DMS 273 (cell line): ENCODE results near the gene ZNRF3.
"Not testable (repeated sequence)": the region's sequence is repeated elsewhere in the genome, so short reads cannot be mapped to it uniquely, and the experiment has no call there.

Experiments used
- DNase-seq: peaks from one replicate; lab custom pipeline; 2025; ENCODE audit not compliant: unreplicated experiment; lab: John Stamatoyannopoulos, UW

ZNRF3 gene

DNA sequence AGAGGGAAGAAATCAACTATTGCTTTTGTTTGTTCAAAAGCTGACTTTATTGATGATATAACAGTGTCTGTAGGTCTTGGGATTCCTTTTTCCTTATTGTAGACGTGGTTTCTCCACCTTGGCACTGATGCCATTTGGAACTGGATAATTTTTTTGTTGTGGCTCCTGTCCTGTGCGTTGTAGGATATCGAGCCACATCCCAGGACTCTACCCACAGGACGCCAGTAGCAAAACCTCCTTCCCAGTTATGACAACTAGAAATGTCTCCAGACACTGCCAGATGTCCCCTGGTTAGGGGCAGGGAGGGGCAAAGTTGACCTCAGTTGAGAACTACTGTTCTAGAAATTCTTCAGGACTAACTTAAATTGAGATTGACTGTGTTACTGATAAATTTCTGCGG lies 45.8 kb downstream of the ZNRF3 start:
- DNase-seq, result no peak

DNA sequence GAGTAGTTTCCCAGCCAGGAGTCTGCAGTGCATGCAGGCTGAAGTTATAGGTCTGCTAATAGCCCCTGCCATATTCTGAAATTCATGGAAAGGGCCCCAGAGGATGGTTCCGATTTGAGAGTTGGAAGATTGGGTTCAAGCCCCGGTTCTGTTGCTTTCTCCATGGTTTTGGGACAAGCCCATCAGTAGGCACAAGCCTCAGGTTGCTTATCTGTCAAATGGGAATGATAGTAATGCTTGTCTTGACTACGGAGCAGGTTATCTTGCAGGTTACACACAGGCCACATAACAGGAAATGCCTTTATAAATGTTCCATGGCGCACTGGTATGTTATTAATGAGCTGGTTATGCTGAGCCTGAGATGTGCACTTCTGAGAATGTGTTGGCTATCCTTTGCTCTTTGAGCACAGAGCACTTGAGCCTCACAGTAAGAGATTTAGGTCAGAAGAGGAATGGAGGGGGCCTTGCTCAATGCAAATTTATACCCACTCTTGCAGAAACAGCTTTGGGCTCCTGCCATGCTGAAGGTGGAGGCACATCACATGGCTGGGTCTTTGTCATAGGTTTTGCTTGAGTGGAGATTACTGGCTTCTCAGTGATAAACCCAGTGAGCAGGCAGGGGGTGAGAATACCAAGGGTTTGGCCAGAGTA lies 47.1 kb downstream of the ZNRF3 start:
- no peak for DNase-seq

DNA sequence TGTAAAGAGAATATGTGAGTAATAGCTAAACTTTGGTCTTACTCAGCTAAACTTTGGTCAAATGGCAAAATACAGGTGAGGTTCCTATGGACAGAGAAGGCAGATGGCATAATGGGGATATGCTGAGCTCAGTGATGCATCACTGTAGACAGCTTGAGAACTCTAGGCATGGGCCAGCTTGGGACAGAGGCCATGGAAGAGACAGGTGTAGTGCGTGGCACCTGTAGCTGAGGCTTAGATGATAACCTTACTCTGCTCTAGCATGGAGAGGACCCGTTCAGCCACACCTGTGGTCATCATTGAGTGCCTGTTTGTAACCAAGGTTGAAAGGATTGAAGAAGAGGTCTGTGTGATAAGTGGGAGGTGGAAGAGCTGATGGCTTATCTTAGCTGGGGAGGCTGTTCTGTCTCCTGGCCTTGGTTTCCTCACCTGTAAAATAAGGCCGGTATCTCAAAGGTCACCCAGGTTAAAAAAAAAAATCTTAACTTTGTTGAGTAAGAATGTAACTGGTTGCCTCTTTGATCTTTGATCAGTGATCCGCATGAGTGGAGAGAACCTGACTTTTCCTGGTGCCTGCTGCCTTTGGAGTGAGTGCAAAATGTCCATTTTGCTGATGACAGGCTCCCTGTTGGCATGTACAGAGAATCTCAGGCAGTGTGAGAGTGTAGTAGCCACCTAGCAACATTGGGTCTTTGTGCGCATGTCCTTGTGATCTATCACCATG lies 48.6 kb downstream of the ZNRF3 start:
- DNase-seq, result no peak

DNA sequence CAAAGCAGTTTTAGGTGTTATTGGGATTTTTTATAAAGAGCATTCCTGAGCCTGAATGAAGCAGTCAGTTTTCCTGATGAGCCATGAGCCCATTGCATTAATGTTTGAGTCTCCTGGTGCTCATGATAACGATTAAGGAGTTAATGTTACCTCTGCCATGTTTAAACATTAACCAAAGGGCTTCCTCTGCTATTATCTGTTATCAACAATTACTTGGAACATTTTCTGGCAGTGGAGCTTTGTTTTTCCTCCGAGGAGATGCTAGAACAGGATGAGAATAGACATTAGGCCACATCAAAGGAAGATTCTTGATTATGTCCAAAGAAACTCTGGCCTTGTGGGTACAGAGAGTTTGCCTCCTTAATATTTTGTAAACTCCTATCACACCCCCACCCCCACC lies 49.9 kb downstream of the ZNRF3 start:
- no peak for DNase-seq

DNA sequence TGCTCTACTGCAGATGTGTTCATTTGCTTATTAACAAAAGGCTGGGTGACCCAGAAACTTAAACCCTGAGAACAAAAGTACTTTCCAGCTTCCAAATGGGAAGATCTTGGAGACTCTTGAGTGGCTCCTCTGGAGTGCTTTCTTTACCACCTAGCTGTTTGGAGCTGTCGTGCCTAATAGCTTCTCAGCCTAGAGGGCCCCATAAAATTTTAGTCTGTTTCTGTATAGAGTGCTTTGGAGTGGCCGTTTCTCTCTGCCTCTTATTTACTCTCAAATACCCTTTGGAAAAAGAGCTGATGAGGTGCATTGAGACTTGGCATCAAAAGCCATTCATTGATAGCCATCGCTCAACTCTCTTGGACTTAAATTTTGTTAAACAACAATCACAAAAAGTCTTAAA lies 50.7 kb downstream of the ZNRF3 start:
- DNase-seq, result no peak

DNA sequence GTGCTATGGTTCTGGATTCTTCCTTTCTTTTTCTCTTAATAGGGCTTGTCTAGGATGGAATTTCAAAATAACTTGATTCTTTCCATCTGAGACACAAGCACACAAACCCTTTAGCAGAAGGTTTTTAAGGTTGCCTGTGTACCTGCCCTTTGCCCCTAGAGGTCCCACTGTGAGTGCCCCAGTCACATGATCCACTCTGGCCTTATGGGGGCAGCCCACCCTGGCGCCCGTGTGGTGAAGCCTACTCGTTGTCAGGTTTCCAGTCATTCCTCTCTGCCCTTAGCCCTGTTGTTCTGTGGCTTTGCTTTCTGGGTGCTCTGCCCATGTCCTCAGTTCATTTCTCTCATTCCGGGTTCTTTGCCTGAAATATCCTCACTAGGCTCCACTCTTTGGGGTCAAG lies 51.8 kb downstream of the ZNRF3 start:
- DNase-seq, result no peak

DNA sequence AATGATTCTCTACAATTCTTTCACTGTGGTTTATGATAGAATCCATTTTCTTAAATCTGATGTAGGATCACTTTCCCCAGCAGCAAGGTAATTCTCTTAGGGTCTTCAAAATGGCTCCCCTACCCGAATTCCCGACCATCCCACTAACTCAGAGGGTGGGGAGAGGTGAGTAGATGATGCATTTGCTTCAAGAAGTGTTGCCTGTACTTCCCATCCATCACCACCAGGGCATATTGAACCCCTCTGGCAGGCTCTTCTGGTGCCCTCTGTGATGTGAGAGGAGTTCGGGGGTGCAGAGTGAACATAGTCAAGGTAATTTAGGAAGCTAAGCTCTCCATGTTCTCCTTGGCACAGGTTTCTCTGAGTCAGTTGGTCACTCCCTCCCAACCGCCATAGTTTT lies 52.3 kb downstream of the ZNRF3 start:
- DNase-seq, result peak; percentile 14

DNA sequence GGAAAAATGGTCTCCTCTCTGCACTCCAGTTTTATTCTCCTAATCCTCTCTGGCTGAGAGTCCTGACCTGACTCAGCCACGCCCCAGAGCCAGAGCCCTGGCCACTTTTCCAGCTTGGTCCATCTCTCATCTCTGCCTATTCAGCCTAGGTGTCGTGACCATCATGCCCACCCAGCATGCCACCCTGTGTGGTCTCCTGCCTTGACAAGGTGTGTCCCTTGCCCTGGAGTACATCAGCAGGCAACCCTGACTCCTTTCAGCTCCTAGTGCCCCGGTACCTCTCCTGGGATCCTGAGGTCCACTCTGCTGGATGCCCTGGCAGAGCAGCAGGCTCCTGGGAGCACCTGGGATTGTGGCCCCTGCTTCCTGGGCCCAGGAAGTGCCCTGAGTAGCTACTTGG lies 52.8 kb downstream of the ZNRF3 start:
- DNase-seq, result no peak

DNA sequence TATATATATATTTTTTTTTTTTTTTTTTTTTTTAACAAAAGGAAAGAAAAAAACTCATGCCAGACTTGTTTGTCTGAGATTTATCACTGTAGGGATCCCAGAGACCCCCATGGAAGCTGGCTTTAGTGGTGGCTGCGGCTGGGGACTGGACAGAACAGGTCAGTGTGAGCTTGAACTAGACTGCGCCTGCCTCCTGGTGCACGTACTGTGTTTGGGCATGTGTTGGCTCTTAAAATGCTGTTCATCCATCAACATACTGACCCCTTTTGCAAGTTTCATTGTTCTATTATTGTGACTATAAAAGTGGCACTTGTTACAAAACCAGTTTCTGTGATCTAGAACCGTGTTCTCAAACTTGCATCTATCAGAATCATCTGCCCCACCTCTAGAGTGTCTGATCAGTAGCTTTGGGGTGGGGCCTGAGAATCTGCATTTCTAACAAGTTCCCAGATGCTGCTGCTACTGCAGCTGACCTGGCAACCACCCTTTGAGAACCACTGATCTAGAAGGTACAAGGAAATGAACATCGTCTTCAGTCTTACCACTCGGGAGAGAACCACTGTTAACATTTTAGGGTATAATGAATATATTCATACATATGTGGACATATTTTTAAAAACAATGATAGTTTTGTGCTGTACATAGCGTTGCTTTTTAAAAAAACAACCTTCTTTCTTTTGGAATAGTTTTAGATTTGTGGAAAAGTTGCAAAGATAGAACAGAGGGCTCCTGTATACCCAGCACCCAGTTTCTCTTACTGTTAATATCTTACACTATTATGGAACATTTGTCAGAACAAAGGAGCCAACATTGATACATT lies 54.0 kb downstream of the ZNRF3 start:
- no peak for DNase-seq

DNA sequence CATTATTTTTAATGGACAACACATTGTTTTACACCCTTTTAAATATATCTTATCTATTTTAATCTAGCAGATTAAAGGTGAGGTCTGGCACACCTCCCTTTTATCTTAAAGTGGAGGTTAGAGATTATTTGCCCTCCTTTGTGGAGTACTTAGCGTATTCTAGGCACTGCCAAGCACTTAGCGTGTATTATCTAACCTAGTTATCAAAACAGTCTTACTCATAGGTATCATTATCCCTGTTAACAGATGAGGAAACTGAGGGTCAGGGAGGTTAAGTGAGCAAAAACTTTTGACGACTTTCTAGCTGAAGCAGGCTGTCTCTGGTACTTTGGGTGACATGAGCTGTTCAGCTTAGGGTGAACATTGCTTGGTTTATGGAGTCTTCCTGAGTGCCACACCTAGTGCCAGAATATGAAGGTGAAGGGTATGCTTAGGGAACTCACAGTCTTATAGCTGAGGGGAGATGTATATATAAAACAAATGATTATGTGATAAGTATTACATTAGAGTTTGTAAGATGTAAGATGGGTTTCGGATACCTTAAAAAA lies 55.0 kb downstream of the ZNRF3 start:
- no peak for DNase-seq

DNA sequence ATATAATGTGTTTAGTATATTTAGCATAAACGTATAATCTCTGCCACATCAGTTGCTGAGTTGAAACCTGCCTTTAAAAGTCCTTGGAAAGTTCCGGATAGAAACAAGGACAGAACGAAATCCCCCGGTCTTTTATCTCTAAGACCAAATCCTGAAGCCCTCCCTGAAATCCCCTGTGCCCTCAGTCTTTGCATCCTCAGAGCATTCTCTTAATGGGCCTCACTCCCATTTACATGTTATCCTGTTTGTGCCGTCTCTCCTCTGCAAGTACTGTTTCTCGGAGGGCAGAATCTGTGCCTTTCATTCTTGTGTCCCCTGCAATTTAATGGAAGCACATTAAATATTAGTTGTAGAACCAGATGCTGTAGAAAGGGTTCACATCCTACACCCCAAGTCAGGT lies 56.0 kb downstream of the ZNRF3 start:
- DNase-seq, result no peak

DNA sequence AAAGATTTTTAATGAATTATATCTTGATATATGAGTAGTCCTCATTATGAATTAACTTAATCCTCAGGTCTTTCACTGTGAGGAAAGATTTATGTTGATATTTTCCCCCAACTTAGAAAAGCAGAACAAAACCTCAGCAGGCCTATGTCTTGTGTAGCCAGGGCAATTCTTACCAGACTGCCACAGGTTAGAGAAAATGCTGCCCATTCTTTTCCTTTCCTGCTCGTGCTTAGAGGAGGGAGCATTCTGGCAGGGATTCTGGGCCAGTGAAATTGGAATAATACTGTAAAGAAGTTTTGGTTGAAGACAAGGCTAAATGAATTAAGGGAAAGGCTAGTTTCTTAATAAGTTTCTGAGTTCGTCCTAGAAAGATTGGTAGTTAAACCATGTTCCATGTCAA lies 56.6 kb downstream of the ZNRF3 start:
- DNase-seq, result no peak

DNA sequence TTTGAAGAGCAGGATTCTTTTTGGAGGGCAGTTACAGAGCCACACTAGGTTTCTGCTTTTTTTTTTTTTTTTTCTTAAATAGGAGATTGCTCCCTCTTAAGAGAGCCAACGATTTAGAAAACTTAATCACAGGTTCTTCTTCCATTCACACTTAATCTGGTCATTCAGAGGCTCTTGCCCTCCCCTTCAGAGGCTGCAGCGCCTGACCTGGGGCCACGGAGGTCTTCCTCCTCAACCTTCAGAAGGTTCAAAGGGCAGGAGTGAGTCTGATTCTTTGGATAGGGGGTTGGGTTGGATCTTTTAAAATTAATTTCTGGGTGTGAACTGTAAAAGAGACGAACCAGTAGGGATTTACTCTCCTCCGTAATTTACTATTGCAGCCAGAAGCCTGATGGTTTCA lies 57.1 kb downstream of the ZNRF3 start:
- DNase-seq, result no peak

DNA sequence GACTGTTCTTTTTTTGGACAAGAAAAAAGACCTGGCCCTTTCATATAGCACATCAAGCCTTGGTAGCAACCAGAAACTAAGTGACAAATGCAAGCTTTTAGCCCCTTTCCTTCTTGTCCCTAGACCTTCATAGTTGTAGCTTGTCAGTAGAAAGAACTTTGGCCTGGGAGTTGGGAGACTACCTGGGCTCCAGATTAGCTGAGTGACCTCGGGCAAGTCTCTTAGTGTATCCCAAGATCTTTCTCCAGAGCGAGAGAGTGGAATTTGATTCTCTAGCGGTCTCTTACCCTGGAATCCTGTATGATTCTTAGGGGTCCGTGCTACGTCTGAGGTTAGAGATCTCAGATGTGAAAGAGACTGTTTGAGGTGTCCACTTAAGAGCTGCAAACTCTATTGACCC lies 59.0 kb downstream of the ZNRF3 start:
- DNase-seq, result no peak

DNA sequence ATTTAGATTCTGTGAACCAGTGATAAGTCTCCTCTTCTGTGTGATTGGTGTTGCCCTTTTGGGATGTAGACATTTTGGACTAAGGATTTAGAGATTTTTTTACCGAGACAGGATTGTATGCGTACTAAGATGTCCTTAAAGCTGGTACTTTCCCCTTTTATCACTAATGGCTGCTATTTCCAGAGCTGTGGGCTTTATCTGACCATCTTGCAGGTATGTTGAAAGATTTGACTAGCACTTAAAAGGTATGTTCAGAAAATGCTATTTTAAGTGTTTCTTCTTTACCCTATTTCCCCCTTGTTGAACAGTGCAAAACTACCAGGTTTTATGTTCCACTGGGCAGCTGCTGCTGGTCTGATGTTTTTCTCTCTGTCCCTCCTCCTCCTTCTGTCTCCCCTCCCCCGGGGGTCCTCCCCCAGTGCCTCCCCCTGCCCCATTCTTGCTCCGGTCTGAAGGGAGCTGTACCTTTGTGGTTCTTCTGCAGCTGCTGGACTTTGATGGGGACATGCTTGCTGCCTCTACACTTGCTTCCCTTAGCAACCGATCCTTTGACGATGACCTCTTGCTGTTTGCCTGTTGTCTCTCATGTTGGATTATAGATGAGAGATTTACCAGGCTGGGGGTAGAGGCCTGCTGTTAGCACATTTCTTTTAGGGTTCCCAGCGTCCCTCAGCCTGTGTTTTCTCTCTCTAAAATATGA lies 59.6 kb downstream of the ZNRF3 start:
- DNase-seq, result peak; percentile 57

DNA sequence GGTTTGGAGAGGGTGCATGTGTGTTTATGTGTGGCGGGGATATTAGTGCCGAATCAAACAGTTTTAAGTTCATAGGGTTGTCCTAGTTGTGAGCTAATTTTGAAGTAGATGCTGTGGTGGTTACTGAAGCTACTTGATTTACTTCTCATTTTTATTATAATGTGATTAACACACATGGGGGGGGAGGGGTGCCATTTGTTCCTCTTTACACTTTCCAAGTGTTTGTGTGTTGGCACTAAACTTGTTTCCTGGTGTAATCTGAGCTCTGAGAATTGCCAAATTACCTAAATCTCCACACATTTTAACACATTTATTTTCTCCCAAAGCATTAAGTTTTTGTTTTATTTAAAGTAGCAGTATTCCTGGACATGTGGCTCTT lies 60.1 kb downstream of the ZNRF3 start:
- DNase-seq, result peak; percentile 26

DNA sequence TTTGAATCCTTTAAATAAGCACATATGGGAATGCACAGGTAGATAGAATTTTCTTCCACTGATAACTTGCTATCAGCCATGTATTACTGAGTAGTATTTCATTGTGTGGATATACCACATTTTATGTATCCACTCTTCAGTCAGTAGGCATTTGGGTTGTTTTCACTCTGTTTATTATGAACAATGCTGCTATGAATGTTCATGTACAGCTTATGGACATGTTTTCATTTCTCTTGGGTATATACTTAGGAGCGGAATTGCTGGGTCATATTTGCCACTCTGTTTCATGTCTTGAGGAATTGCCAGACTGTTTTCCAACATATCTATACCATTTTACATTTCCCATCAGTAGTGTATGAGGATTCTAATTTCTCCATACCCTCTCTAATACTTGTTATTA lies 63.8 kb downstream of the ZNRF3 start:
- no peak for DNase-seq

DNA sequence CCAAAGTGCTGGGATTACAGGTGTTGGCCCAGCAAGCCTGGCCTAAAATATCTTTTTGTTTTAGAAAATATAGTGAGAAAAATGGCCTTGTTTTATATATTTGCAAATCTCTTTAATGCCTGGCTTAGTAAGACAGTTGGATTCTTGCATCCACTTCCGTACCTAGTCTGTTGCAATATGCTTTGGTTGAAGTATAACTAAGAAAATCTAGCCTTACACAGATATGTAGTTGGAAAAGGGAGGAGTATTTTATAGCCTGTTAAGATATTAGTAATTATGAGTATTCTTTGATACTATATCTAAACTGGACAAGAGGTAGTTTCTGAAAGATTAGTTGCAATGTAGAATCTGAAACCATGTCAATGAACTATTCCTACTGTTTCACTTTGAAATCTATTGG lies 65.1 kb downstream of the ZNRF3 start:
- DNase-seq, result no peak

DNA sequence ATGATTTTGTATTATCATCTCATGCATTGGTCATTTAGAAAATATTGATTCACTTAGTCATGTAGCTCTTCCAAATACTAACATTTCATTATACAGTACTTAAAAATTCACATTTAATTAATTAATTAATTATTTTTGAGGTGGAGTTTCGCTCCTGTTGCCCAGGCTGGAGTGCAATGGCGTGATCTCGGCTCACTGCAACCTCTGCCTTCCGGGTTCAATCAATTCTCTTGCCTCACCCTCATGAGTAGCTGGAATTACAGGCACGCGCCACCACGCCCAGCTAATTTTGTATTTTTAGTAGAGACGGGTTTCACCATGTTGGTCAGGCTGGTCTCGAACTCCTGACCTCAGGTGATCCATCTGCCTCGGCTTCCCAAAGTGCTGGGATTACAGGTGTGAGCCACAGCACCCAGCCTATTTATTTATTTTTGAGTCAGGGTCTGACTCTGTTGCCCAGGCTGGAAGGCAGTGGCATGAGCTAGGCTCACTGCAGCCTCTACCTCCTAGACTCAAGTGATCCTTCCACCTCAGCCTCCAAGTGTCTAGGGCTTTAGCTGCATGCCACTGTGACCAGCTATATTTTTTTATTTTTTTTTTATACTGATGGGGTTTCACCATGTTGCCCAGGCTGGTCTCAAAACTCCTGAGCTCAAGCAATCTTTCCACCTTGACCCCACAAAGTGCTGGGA lies 65.6 kb downstream of the ZNRF3 start:
- DNase-seq, result not testable (repeated sequence)

DNA sequence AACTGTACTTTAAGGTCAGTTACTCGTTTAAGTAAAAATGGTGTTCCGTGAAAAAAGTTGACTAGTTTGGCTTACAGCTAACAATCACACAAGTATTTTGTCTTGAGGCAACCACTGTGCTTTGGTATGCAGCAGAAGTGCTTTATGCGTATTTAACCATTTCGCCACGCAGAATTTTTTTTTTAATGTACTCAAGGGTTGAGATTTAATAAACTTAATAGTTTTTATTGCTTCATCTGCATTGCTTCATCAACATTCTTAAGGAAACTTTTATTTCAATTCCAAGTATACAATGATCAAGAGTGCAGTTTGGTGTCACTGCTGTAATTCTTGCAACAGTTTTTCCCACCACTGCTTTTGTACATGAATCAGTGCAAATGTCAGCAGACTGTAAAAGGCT lies 66.4 kb downstream of the ZNRF3 start:
- DNase-seq, result no peak
